Astrocyte of the cerebellum (primary cell): ENCODE results near the gene COL3A1.

Source experiments
- DNase-seq: peaks from one replicate; pipeline ENCODE4 v3.0.0-alpha.2; 2011; ENCODE audit warnings: low read depth
- H3K4me3 ChIP-seq: 2 replicates; pipeline ENCODE4 v1.5.1; 2011; ENCODE audit warnings: mild to moderate bottlenecking, low read depth, low read length, moderate library complexity
- CTCF ChIP-seq: IDR thresholded peaks from 2 replicates; pipeline ENCODE4 v1.5.1; 2012; ENCODE audit warnings: low read length, low read depth, moderate library complexity, mild to moderate bottlenecking; ENCODE audit errors: missing control alignments
- in situ Hi-C: cut with HindIII; loops from 2 replicates; pipeline ENCODE4 v1.10.0; 2017; ENCODE audit warnings: low sequenced_read_pairs

Gene COL3A1

DNA sequence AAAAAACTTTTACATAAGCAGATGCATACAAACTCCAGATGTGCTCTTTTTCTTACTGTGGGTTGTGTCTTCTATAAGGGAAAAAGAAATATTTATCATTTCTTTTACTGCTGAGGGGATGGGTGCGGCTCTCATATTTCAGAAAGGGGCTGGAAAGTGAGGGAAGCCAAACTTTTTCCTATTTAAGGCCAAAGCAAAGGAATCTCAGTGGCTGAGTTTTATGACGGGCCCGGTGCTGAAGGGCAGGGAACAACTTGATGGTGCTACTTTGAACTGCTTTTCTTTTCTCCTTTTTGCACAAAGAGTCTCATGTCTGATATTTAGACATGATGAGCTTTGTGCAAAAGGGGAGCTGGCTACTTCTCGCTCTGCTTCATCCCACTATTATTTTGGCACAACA, at the start of gene COL3A1:
COL3A1 (plus strand) TSS at position 210 of the 400 bp plus-strand sequence; CDS start at position 327, 117 bp downstream.
- peak within 1 kb of the TSS; percentile 25 for H3K4me3 ChIP-seq
- no peak for DNase-seq
- in situ Hi-C loops = no loop called here
- no peak for TF ChIP-seq CTCF

DNA sequence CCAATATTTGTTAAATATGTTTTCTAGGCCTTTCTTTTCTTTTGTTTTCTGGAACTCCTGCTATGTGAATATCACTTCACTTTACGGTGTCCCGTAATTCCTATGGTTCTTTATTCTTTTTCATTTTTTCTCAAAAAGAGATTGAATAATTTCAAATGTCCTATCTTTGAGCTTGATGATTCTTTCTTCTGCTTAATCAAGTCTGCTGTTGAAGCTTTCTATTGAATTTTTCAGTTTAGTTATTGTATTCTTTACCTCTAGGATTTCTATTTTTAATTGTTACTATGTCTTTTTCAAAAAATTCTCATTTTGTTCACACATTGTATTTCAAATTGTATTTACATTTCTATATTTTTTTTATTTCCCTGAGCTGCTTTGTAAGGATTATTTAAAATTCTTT, 45.5 kb upstream of the COL3A1 start:
- H3K4me3 ChIP-seq = no peak overlapping the region
- DNase-seq = no peak
- TF ChIP-seq CTCF = no peak
- in situ Hi-C loops = no loop called here

- in situ Hi-C loops = no loop called here
- H3K4me3 ChIP-seq = no peak overlapping the region
- no peak for DNase-seq
- TF ChIP-seq CTCF = no peak
Measured at GRCh38 chr2:188931361-188931760, 42.8 kb upstream of the COL3A1 start.

DNA sequence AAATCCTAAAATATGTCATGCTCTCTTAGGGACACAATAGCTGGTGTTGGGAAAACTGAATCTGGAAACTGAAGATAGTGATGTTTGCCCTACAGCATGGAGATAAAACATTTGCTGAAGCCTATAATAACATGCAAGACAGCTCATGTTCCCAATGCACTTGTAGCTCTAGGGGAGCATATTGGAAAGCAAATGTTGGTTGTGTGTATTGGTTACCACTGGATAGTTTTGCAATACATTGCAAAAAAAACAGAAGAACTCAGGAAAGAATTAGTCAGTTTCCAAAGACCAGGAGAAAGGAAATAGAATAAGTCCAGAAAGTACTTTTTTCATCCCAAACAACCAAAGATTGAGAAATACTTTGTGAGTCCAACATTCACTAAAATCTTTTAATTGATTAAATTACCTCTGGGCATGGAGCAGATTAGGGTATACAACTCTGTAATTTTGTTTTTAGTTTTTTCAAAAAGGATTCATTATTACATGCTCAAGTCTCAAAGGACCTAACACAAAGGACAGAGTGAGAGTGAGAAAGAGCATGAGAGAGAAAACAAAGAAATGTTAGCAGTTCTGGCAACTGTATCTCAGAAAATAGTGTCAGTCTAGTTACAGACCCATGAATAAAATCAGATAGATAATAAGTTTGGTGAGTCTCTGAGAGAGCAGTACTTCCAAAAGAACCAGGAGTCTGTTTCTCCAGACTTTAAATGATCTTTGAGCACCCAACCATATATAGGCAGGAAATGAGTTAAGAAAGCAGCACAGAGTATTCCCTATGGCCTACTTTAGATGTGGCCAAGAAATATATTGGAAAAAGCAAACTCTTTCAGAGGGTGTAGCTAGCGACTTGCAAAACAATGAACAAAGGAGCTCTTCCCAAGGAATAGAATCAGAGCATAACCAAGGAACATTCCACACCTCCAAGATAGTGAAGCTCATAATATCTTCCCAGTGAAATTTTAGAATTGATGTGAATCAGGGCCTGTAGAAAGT, 36.6 kb upstream of the COL3A1 start:
- no peak for TF ChIP-seq CTCF
- in situ Hi-C loops = no loop called here
- H3K4me3 ChIP-seq = no peak overlapping the region
- DNase-seq = peak; percentile 12

GRCh38 chr2:188940171-188940570, 34.0 kb upstream of the COL3A1 start:
- H3K4me3 ChIP-seq = no peak overlapping the region
- DNase-seq = no peak
- in situ Hi-C loops = no loop called here
- no peak for TF ChIP-seq CTCF

GRCh38 chr2:188944442-188944841, 29.7 kb upstream of the COL3A1 start:
- in situ Hi-C loops = no loop called here
- no peak for DNase-seq
- H3K4me3 ChIP-seq = no peak overlapping the region
- TF ChIP-seq CTCF = no peak
